8988T (cell line): ENCODE measurements around the gene PLAAT4.

Experiments
- DNase-seq: peaks from one replicate; pipeline ENCODE4 v3.0.0; 2011

PLAAT4 gene

GRCh38 chr11:63536669-63537292, at the start of gene PLAAT4:
Gene PLAAT4 (plus strand): TSS chr11:63536808. CDS start chr11:63536869, 61 bp downstream.
- no peak for DNase-seq

GRCh38 chr11:63488789-63489188, 47.8 kb upstream of the PLAAT4 start:
- no peak for DNase-seq

GRCh38 chr11:63489879-63490278, 46.7 kb upstream of the PLAAT4 start:
- DNase-seq: no peak

DNA sequence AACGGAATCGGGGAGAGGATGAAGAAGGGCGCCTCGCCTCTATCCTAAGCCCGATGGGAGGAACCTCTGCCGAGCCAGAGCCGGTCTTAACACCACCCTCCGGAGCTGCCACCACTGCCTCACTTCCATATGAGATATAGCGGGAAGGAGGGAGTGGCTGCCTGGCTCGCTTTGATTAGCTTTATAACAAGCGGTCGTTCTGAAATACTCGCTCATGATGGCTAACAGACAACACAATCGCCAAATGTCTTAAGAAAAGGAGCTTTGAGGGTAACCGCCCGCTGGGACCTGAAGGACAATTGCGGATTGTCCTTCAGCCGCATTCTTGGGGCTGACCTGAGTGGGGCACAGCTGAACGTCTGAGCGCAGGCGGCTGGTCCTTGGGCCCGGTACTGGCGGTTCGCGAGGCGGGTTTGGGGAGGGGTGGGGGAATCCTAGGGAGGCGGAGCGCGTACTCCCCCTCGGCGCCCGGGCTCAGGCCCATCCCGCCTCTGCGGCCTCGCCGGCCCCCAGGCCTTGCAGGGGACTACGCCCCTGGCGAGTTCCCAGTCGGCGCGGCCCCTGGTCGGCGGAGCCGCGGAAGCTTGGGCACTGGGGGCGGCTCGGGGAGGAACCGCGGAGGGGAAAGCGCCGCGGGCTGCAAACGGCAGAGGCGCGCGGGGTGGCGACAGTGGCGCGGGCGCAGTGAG, 45.9 kb upstream of the PLAAT4 start, which contains the start of gene PLAAT5:
TSS of gene PLAAT5 (minus strand) at position 617 of the 689 bp plus-strand sequence. CDS start at position 484, 133 bp downstream.
- no peak for DNase-seq

DNA sequence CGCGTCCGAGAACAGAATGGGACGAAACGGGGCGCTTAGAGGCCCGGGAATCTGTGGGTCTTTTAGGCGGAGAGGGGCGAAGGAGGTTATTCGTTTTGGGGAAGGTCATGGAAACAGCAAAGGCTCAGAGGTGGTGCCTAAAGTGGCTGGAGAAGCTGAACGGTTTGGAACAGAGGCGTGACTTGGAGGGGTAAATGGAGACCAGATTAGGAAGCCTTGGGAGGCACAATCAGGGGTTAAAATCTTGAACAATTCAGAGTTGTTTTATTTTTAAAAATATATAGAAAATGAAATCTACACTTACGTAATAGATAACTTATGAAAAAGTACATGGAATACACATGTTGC, 45.4 kb upstream of the PLAAT4 start:
- DNase-seq: no peak

DNA sequence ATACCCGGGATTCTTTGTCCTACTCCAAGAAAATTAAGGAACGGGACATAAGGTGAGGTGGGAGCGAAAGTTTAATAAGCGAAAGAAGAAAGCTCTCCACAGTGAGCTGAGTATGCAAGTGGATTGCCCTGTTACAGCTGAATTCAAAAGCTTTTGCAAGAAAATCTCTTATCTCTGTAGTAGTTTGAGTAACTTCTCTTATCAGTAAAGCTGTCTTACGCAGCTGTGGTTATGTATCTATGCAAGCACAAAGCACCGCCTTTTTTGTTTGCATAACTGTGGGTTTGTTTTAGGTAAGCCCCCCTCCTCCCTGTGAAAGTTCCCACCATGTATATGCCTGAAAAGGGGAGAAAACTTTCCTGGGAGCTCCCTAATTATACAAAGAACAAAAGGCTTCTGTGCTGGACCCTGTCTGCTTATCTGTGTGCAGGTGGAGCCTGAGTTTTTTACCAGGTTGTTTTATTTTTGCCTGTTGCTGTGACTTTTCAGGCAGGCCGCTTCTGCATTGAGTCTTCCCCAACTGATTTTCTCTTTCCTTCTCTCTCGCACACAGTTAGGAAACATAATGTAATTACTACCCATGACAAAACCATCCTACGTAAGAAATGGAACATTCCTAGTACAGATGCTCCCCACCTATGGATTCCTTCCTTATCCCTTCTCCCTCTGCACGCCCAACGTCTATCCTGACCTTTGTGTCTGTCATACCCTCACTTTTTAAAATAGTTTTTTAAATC, 44.8 kb upstream of the PLAAT4 start:
- no peak for DNase-seq

DNA sequence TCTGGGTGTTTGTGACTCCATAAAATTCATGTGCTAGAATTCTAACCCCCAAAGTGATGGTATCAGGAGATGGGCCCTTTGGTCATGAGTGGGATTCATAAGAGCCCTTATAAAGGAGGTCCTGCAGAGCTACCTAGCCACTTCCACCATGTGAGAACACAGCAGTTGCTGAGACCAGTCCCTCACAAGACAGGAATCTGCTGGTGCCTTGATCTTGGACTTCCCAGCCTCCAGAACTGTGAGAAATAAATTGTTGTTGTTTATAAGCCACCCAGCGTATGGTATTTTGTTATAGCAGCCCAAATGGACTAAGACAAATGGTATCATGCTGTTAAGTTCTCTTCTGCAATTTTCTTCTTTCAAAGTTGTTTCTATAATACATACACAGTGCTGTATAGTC, 44.2 kb upstream of the PLAAT4 start:
- no peak for DNase-seq

DNA sequence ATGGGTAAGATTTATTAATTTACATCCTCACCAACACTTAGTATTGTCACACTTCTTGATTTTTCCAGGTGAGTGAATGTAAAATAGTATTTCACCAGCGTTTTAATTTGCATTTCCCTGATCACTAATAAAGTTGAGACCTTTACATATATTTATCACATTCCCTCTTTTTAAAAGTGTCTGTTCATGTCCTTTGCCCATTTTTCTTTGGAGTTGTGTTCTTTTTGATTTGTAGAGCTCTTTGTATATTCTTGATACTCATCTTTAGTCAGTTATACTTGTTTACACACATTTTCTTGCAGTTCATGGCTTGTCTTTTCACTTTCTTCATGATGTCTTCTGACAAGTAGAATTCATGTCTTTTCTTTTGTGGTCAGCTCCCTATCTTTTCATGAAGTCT, 43.5 kb upstream of the PLAAT4 start:
- DNase-seq: no peak

DNA sequence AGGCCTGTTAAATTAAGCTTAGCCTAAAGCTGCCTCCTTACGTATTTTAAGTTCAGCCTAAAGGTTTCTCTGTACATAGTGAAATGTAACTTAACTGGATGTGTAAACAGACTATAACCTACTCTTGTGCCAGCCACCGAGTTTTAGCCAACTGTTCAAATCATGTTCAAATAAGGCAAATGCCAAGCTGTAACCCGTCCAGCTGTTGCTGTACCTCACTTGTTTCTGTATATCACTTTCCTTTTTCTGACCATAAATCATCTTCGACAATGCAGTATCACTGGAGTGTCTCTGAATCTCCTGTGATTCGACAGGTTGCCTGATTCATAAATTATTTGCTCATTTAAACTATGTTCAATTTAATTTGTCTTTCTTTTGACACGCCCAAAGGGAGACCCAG, 41.6 kb upstream of the PLAAT4 start:
- no peak for DNase-seq

GRCh38 chr11:63499874-63500273, 36.7 kb upstream of the PLAAT4 start:
- no peak for DNase-seq

- DNase-seq: no peak
Measured at GRCh38 chr11:63501236-63501635, 35.4 kb upstream of the PLAAT4 start.

- DNase-seq: no peak
Measured at GRCh38 chr11:63502252-63502820, 34.3 kb upstream of the PLAAT4 start.

DNA sequence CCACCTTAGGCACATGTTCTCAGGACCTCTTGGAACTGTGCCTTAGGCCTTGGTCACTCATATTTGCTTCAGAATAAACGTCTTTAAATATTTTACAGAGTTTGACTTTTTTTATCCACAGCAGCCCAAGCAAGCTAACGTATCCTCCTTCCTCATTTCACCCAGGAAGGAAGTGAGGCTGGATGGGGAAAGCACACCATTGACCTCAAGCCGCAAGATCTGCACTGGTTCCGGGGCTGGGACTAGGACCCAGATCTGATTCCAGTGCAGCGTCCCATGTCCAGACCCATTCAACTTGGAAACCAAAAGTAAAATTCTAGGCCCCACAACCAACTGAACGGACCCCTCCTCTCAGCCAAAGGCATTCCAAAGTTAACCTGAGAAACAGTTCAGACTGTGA, 33.1 kb upstream of the PLAAT4 start:
- no peak for DNase-seq

DNA sequence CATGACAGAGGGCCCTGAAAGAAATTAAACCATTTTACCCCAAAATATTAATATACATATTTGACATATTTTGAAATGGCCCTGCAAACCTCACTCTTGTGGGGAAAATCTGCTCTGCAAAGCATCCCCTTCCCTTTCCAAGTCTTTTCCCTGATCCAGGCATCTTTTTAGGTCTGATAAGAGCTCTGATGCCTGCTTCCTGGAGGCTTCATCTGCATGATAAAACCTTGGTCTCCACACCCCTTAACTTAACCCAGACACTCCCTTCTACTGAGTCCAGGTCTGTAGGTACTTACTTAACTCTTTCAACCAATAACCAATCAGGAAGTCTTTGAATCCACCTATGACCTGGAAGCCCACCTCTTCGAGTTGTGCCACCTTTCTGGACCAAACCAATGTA, 32.6 kb upstream of the PLAAT4 start:
- no peak for DNase-seq

DNA sequence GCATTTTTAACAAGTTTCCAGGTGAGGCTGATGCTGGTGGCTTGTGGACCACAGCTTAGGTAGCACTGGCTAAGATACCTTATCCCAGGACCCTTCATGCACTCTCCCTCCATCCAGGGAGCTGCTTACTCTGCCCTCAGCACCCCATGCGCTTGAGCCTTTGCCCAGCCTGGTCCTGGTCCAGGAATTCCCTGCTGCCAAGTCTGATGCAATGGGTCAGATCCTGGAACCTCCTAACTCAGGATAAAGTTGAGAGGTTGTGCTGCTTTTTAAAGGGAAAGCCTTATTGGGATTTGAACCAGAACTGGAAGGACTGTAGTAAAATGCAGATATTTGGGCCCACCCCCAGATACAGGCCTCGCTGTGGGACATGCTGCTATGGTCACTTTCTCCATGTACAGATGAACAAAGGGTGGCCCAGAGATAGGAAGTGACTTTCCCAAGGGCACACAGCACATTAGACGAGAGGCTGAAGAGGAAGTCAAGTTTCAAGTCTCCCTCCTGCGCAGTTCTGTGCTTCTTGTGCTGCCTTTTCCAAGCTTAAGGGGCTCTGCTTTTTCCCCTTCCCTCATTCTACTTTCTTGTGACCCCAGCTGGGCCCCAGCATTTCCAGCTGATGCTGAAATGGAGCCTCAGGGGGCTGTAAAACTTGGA, 31.5 kb upstream of the PLAAT4 start:
- no peak for DNase-seq

DNA sequence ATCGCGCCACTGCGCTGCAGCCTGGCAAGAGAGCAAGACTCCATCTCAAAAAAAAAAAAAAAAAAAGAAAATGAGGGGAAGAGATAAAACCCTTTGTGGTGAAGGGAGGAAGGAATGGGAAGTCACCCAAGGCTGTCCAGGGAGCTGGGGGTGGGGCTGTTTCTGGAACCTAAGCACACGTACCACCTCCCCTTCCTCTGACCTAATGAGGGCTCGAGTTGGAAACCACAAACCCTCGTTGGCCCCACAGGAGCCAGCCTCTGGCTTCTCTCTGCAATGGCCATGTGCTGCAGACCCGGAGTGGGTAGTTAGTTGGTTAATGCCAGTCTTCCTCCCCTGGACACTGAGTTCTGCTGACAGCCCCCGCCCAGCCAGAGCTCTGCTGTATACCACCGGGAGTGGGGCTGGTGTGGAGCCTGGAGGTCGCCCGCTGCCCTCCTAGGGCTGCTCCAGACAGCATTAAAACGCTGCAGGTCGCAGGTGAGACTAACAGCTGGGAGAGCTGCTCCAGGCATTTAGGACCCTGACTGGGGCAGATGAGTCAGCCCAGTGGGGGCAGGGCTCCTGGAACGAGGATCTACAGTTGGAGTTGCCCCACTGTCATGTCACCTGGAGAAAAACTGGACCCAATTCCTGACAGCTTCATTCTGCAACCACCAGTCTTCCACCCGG, 30.6 kb upstream of the PLAAT4 start, which contains the start of gene LGALS12:
TSS of gene LGALS12 (plus strand) at position 228 of the 672 bp plus-strand sequence. CDS start at position 603, 375 bp downstream.
- no peak for DNase-seq

GRCh38 chr11:63506876-63507275, 29.7 kb upstream of the PLAAT4 start:
- DNase-seq: no peak

- no peak for DNase-seq
Measured at GRCh38 chr11:63507511-63507910, 29.1 kb upstream of the PLAAT4 start.

- DNase-seq: peak; percentile 80
Measured at GRCh38 chr11:63508009-63508408, 28.6 kb upstream of the PLAAT4 start.

DNA sequence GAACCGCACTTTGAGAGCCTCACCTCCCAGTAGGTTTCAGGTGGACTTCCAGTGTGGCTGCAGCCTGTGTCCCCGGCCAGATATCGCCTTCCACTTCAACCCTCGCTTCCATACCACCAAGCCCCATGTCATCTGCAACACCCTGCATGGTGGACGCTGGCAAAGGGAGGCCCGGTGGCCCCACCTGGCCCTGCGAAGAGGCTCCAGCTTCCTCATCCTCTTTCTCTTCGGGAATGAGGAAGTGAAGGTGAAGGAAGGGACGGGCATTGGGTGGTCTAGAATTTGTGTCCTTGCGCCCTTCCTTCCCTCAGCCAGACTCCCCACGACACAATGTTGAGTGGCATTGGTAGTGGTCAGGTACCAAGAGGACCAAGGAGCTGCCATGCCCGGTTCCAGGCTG, 27.9 kb upstream of the PLAAT4 start:
- no peak for DNase-seq

- no peak for DNase-seq
Measured at GRCh38 chr11:63510360-63511047, 26.1 kb upstream of the PLAAT4 start.
